CD4-positive, alpha-beta T cell treated with Interleukin-17A for 4 hours (primary cell): ENCODE measurements around the gene GPC6.

Experiments
- DNase-seq: peaks from one replicate; pipeline ENCODE4 v3.0.0-alpha.2; 2020; ENCODE audit warnings: mixed read lengths

GPC6 gene

DNA sequence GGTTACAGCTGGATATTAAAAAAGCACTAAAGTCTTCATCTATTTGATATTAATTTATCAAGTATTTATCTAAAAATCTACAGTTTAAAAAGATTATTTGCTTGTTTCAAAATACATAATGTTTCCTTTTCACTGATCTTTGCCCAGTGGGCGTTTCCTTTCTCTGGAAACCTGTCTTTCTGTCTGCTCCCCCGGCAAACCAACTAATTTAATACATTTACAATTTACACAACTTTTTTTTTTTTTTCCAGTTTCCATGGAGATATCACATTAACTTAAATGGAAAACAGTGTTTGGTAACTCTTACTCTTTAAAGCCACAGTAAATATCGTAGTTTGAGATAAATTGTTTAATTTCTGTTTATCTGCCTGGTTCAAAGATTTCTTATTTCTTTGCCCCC is 5.3 kb downstream of the GPC6 start:
- DNase-seq: no peak

- DNase-seq: no peak
Measured at GRCh38 chr13:93233997-93234416, 7.4 kb downstream of the GPC6 start.

DNA sequence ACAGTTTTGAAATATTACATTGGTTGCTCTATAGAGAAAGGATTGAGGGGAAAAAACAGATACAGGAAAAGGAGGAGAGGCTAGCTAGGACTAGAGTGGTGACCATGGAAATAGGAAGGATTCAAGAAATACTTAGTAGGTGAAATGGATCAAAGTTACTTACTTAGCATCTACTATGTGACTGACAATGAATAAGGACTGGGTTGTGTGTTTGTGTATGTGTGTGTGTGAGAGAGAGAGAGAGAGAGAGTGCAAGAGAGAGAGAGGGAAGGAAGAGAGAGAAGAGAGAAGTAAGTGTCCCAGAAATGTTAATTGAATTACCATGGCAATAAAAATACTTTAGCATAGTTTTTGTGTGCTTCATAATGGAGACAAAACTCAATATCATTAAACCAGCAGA is 7.9 kb downstream of the GPC6 start:
- DNase-seq: no peak

DNA sequence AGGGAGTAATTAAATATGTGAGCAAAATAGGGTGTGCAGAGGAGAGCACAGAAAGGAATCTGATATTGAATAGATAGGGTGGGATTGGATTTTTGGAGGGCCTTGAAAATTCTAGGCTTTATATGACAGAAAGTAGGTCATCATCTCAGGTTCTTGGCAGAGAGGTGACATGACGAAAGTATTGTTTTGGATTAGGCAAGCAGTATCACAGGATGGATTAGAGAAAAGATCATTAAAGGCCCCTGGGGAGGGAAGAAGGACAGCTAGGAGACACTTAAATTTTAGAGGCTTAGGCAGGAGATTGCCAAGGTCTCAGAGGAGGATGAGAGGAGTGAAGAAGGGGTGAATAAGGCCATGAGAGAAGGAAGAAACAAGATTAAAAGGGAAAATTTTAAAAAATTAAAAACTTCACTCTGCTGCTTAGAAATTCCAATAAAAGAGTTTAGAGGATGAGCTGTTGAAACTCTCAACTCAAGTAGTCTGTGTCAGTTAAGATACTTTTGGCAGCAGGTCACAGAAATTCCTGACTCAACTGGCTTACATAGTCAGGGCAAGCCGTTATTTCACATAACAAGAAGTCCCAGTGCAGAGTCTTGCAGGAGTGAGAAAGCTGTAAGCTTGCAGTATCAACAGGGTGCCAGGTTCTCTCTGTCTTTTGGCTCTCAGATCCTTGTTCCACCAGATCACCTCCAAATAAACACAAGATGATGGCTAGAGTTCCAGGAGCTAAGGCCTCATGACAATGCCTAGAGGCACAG is 8.8 kb downstream of the GPC6 start:
- no peak for DNase-seq

DNA sequence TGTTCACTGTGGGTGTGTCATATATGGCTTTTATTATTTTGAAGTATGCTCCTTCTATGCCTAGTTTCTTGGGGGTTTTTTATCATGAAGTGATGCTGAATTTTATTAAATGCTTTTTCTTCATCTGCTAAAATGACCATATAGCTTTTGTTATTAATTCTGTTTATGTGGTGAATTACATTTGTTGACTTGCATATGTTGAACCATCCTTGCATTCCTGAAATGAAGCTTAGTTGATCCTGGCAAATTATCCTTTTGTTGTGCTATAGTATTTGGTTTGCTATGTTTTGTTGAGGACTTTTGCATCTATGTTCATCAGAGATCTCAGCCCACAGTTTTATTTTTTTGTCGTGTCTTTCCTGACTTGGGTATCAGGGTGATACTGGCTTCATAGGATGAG is 12.1 kb downstream of the GPC6 start:
- DNase-seq: no peak

GRCh38 chr13:93243375-93244063 is 16.9 kb downstream of the GPC6 start:
- no peak for DNase-seq

- no peak for DNase-seq
Measured at GRCh38 chr13:93244141-93244917, 17.7 kb downstream of the GPC6 start.

DNA sequence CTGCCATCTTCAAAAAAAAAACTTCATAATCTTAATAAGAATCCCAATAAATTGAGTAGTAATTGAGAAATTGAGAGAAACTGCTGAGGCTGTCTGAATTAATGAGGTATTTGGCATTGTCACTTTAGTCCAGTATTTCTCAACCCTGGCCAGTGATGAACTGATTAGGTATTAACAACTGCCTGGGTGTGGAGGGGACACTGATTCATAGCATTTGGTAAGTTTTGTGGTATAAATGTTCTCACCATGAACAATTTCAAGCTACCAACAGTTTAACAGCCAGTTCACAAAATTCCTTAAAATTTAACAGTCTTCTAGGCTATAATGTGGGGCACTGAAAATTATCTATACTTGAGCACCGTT is 18.3 kb downstream of the GPC6 start:
- DNase-seq: no peak

DNA sequence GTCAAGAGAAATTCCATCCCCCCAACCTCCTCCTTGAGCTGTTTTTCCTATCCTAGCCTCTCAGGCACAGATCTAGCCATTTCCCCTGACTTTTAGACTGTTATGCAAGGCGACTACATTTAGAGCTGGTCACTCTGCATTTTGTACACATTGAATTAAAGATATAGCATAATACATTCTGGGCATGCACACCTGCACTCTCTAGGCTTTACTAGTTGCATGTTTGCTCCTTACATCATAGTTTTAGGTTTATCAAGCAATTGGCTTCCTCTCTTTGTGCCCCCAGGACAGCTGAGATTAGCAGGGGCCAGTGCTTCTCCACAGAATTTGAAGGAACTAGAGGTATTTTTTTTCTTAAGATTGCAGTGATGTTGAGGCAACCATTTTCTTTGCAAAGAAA is 19.5 kb downstream of the GPC6 start:
- no peak for DNase-seq

GRCh38 chr13:93248627-93249047 is 22.0 kb downstream of the GPC6 start:
- DNase-seq: no peak

DNA sequence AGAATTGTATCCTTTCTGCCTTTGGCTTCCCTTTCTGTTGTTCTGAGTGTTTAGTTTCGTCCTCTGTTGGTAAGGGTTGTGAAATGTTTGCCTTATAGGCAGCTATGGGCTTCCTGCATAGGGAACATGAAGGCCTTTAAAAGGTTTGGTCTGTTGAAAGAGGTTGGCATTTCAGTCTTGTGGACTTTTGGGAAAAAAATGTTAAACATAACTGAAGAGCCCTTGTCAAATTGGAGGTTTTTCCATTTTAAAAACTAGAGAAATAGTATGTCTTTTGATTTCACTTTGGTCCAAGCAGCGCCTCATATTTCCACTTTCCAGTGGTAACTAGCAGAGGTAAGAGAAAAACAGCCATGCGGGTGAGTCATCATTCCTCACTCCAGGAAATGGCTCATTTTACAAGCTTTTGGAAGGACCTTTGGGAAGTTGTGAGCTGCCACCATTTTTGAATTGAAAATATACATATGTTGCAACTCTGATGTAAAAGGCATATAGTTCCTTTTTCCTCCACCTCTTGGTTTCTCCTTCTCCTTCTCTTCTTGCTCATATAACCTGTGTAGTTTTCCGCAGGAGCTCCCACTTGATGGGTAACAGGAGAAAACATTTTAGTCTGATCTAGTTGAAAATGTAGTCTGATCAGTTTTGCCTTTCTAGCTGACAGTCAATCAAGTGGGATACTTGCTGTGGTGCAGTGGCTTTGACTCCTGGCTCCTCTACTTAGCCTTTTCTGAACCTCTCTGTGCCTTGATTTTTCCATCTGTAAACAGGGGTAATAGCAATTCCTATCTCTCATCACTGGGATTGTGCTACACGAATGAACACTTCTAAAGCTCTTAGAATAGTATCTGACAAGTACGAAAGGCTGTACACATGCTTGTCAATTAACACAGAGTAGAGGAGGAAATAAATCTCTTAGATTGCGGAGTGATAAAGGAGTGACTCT is 23.0 kb downstream of the GPC6 start:
- no peak for DNase-seq

GRCh38 chr13:93254775-93255174 is 28.2 kb downstream of the GPC6 start:
- no peak for DNase-seq

GRCh38 chr13:93256998-93257397 is 30.4 kb downstream of the GPC6 start:
- no peak for DNase-seq

GRCh38 chr13:93259527-93260080 is 33.0 kb downstream of the GPC6 start:
- no peak for DNase-seq

DNA sequence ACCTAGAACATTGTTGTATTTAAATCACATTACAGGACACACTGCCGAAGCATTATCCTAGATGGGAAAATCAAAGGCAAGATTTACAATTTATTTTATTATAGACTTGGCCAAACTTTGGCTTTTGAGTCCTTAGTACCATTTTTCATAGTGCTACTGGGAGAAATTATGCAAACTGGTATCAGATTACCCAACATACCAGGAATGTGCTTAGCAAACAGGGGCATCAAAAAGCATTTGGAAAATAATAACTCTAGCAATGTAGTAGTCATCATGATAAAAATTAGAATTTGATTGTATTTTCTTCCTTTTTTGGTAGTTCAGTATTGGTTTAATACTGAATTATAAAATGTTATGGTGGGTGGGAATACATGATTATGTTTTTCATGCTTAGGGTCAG is 34.0 kb downstream of the GPC6 start:
- DNase-seq: no peak

GRCh38 chr13:93262729-93263345 is 36.2 kb downstream of the GPC6 start:
- no peak for DNase-seq

DNA sequence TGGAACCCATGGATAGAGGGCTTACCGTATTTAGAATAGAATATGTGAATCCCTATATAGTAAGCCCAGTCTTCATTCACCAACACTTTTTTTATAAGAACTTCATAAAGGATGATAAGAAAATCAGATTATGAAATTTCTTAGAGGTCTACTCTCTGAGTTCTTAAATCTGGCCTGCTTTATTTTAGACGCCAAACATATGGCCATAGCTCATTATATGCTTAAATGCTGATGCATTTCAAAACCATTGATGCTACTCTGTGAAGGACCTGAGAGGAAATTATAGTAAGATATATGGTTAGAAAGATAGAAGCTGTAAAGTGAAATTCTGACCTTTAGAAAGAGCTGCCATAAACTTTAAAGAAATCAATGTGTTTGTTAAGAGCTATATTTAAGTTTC is 38.3 kb downstream of the GPC6 start:
- DNase-seq: no peak

GRCh38 chr13:93265800-93266199 is 39.2 kb downstream of the GPC6 start:
- no peak for DNase-seq

DNA sequence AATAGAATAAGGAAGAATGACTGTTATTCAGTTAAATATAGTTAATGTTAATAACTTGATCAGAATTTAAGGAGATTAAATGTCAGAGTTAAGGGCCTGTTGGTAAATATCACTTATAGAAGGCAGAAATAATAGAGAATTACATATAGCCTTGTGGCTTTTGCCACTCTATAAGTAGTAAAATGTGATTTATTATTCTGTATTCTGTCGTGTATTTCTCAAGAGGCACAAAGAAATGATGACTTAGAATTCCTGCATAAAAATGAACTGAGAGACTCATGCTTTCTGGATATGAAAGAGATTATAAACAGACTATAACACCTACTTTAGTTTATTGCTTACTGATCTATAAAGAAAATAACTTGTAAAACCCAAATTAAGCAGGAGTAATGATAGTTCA is 40.1 kb downstream of the GPC6 start:
- DNase-seq: no peak

DNA sequence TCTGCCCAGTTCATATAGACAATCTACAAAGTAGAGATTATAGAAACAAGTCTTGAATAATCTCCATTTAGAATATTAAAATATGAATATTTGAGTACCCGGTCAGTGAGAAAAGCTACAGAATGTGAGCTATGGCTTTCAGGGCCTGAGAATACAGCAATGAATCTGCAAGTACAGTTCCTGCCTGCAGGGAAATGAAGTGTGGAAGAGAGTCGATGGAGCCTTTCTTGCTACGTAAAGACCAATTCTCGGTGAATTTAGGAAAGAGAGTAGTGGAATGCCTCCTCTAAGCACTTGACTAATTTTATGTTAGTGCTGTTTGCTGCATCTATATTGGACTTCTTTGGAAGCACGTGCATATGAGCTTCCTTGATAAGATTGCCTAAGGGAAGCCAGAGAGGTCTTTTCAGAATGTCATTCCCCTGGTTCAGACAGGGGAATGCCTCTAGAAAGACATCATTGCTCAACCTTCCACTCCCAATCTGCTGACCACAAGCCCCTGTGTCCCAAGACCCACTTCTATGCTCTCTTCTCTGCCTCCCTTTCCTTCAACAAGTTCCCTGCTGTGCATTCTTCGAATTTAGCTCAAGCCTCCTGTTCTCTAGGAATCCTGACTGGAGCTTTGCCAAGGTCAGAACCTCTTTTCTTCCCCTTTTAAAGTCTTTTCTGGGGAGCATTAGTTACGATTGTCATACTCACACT is 41.9 kb downstream of the GPC6 start:
- no peak for DNase-seq
